NCI-H526 (cell line): ENCODE data around the gene UBL4B.
"Not testable (repeated sequence)": the region's sequence is repeated elsewhere in the genome, so short reads cannot be mapped to it uniquely, and the experiment has no call there.

Source experiments
- DNase-seq, 2 experiments: peaks; one replicate each; lab custom pipeline; 2025; lab: John Stamatoyannopoulos, UW

UBL4B gene, protein sequence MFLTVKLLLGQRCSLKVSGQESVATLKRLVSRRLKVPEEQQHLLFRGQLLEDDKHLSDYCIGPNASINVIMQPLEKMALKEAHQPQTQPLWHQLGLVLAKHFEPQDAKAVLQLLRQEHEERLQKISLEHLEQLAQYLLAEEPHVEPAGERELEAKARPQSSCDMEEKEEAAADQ

DNA sequence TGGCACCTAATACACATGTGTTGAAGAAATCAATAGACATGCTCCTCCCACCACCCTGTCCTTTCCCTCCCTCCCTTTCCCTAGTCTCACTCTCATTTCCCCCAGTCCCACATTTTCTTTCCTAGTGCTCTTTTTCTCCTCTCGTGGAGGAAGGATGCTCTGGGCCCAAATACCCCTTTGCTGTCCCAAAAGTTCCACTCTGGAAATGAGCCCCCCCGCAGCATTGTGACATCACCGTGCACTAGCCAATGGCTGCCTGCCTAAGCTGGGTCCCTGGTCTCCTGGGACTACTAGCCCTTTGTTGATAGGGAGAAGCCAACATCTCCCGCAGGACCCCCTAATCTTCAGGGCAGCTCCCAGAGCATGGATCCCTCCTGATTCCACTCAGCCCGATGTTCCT is at the start of gene UBL4B:
UBL4B (plus strand) TSS at position 301 of the 400 bp plus-strand sequence; CDS start at position 393, 92 bp downstream.
- no peak for DNase-seq

DNA sequence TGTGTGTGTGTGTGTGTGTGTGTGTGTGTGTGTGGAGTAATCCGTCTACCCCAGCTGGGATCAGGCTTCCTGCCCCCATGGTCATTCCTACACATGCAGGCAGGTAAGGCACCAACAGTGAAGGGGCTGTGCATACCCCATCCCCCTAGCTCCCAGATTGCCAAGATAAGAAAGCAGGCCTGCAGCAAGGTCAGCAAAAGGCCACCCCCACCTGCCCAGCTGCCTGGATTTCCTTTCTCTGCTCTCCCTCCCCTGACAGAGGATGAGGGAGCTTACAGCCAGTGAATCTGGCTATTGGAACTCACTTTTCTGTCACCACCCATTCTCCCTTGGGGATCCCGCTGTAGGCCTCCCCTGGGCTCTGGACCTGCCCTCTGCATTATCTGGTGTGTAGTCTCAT is 49.6 kb upstream of the UBL4B start:
- DNase-seq: no peak

DNA sequence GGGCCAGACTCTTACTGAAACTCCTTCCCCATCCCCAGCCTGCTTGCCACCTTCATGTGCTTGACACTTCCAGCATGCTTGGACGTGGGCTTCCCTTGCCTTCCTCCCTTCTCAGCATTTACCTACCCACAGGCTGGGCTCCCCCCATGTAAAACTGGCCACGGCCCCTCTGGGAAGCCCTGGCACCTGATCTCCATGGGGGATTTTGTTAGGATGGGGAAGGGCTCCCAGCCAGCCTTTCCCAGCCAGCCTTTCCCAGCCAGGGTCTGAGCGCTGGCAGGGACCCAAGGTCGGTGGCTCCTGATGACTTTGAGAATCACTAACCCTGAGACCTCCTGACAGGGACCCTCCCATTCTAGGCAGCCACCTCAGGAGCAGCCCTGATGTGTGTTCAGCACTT is 48.5 kb upstream of the UBL4B start:
- DNase-seq: no peak

DNA sequence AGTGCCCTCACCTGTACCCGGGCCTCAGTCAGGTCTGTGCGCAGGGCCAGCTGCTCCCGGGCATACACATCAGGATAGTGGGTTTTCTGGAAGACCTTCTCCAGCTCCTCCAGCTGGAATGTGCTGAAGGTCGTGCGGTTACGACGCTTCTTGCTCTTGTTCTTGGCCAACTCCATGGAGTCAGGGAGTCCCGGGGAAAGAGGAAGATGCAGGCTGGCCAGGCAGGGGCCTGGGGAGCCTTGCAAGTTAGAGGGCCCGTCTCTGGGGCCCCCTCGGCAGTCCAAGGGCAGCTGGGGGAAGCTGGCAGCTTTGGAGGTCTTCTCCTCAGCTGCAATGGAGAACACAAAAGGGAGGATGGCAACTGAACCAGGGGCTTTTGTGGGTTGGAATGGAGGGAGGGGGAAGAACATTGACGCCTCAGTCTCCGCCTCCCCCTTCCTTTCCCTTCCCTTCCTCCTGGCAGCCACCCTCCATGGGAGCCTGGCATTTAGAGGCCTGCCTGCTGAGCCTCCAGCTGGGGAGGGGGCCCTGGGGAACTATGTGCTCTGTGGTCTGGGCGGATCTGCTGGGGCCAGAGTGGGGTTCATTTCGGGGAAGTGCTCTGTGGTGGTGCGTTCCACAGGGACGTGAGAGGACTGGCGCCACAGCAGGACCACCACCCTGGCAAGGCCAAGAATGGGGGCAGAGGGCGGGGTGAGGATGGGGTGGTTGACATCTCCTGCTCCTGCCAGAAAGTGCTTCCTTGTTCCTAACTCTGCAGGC is 47.5 kb upstream of the UBL4B start:
- DNase-seq: no peak

DNA sequence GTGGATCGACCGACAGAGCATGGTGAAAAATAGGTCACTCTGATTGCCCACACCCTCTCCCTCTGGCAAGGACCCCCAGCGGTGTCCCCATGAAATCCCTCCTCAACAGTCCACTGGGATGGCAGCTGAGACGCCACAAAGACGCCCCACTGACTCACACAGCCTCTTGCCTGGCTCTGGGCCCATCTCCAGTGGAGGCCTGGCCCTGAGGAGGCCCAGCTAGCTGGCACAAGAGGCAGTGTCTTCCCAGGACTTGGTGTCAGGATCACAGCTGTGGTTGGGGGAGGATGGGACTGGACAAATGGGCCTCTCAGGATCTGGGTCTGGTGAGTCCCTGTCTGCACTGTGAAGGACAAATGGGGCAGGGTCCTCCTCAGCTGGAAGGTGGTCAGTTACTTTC is 46.4 kb upstream of the UBL4B start:
- DNase-seq: no peak

DNA sequence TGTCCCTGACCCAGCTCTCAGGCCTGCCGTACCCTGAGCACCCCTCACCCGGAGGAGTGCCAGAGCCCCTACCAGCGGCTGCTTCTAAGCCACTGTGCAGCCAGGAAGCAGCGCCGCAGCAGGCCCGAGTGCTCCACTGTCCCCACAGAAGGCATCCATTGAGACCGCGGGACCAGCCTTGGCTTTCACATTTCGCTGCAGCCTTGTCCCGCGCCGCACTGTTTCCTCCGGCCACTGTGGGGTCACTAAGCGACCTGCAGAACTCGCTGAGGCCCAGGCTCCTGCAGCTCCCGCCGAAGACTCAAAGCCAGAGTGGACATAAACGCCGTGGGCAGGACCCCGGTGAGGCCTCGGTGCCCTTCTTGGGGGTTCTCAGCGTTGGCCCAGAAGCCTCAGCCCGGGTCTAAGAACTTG is 44.8 kb upstream of the UBL4B start:
- no peak for DNase-seq

DNA sequence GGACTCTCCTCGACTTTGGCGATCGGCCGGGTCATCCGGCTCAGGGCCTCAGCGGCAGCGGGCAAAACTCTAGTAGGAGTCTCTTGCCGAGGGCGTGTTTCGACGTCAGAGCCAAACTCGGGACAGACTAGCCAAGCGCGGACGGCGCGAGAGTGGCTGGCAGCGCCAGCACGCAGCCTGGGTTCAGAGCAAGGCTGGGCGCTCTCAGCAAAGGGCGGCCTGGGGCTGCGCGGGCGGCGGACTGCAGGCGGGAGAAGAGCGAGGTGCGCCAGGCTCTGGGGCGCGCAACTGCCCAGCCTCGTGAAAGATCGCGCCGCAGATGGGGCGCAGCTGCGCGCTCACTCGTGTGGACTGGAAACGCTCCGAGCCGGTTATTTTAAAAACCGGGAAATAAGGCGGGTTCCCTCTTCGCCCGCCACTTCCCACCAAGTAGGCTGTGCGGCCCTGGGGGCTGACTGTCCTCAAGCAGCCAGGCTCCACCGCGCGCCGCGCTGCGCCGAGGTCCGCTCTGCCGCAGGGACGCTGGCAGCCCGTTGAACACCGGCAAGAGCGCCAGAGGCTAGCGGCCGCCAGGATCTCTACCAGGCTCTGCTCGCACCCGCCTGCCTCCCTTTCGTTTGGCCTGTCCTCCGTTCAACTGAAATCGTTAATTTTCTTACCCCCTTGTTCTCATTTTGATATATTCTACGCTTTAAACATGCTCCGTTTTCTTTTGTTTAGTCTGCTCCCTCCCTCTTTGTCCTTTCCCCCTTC is 44.2 kb upstream of the UBL4B start:
- no peak for DNase-seq

DNA sequence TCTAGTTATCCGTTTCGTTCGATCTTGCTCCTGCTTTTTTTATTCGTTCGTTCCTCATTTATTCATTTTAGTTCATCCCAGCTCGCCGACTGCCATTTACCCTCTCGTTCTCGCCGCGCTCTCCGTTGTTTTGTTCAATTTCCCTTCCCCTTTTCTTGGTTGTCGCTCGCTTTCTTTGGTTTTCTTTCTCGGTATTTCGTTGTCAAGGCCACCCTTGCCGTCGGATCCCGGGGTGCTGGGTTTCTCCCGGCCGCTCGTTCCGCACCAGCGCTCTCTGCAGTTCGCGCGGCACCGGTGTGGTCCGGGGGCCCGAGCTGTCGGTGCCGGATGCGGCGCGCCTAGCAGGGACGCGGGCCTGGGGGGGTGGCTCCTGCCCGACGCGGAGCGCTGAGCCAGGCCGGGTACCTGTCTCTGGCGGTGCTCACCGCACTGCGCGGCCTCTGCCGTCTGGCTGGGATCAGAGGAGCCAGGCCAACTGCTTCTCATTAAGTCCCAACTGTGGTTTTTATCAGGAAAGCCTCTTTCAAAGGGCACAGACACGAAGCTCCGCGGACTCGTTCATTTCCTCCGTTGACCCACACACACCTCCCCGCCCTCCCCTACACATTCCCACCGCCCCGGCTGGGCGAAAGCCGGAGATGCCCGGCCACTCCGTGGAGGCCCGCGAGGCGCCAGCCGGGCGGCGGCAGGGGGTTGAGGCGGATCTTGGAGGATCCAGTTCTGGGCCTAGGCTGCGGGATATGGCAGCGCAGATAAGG is 43.4 kb upstream of the UBL4B start:
- DNase-seq: no peak

DNA sequence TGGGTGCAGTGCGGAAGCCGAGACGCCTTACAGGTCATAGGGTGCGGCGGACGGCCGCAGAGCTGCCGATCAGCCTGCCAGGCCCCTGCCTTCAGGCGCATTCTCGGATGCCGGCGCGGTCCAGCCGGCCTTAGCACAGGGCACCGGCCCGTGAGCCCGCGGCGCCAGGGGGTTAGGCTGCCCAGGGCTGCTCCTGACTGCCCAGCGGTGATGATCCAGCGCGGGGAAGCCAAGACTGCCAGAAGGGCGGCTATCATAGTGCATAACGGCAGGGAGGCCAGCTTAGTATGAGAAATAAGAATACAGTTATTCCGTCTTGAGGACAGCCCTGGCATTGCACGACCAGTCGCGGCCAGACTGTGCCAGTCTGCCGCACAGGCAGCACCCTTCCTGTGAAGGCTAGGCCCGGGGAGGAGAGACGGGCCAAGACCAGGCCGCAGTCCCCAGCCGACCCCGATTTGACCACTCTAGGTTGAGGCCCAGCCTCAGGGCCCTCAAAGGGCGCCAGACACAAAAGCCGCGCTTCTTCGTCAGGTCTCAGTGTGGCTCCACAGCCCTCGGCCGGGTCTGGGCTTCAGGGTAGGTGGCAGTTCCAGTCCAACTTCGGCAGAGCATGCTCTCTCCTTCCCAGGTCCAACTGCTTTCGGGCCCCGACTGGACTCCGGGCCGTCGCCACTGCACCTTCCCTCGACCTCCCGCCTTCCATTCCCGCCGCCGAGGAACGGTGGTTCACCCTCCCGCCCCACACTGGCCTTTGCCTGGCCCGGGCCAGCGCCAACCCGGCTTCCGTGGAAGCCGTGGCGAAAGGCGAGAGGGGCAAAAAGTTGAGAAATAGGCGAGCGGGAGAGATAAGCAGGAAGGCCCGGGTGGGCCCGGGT is 42.6 kb upstream of the UBL4B start:
- DNase-seq: no peak

DNA sequence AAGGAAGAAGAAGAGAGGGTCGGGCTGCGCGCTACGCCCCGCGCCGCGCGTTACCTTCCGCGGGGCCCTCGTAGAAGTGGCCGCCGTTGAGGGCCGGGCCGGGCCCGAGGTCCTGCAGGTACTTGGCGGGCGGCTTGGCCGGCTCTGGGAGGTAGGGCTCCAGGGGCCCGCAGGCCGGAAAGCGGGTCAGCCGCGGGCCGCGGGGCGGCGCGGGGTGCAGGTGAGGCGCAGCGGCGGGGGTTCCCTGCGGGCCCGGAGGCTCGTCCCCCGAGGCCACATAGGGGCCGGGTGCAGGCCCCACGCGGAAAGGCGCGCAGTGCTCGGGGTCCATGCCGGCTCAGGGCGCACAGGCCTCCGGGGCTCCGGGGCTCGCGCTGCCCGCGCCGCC is 42.0 kb upstream of the UBL4B start:
- DNase-seq: no peak

DNA sequence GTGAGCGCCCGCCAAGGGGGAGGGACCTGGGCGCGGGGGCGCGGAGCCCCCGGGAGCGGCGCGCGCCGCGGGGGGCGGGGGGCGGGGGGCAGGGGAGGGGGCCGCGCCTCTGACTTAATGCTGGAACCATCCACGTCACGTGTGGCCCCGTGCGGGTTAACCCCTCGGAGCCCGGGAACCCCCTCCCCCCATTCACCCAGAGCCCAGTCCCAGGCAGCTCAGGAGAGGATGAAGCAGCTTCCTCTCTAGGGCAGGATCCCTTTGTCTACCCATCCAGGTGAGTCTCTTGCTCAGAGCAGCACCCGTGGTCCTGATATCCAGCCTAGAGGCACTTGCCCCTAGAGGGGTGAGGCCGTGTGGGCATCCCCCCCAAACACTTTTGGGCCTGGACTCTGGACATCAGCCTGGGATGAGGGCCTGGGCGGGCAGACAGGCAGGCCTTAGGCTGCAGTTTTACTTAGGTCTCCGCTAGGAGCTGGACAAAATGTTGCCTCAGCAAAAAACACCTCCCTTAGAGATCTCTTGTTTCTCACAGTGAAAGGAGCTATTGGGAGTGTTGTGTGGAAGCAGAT is 41.5 kb upstream of the UBL4B start, which contains the start of gene ALX3:
ALX3 (minus strand) TSS at position 2 of the 572 bp plus-strand sequence. CDS start 60 bp downstream, outside the sequence.
- DNase-seq: peak in 1 of 2 experiments; percentile 48

DNA sequence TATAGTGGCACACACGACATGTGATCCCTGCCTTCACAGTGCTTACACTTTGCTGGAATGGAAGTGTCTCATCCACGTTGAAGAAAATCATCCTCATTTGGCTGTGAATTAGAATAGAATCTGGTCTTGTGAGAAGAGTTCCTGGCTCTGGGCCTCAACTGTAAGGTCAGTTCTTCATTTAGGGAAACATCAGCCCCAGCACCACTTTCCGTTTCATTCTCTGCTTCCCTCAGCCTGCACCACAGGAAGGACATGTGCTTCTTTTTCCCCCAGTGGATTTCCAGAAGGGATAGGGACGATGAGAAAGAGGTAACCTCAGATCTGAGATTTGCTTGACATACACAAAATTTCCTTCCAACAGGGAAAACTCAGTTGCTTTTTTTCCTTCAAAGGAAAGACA is 38.1 kb upstream of the UBL4B start:
- no peak for DNase-seq

DNA sequence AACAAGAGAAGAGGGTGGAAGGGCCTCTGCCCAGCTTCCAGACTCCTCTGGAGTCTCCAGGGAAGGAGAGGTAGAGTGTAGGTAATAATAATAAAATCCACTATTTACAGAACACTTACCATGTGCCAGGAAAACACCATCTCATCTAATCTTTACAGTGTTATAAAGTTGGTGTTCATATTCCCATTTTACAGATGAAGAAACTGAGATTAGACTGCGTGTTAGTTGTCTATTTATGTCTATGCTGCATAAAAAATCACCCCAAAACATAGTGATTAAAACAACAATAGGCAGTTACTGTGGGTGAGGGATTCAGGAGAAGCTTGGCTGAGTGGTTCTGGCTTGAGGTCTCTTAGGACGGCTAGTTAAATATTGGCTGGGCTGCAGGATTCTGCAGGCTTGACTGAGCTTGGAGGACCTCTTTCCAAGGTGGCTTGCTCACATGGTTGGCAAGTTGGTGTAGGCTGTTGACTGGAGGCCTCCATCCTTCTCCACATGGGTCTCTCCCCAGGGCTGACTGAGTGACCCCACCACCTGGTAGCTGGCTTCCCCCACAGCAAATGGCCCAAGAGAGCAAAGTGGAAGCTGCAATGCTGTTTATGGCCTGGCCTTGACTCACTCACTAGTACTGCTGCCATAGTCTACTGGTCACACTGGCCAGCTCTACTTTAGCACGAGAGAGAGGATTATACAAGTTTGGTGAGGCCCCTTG is 35.3 kb upstream of the UBL4B start:
- DNase-seq: no peak

DNA sequence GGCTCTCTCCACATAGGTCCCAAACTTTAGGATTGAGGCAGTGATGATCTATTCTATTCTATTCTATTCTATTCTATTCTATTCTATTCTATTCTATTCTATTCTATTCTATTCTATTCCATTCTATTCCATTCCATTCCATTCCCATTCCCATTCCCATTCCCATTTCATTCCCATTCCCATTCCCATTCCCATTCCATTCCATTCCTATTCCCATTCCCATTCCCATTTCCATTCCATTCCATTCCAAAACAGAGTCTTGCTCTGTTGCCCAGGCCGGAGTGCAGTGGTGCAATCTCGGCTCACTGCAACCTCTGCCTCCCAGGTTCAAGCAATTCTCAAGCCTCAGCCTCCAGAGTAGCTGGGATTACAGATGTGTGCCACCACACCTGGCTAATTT is 32.2 kb upstream of the UBL4B start:
- DNase-seq: not testable (repeated sequence)

DNA sequence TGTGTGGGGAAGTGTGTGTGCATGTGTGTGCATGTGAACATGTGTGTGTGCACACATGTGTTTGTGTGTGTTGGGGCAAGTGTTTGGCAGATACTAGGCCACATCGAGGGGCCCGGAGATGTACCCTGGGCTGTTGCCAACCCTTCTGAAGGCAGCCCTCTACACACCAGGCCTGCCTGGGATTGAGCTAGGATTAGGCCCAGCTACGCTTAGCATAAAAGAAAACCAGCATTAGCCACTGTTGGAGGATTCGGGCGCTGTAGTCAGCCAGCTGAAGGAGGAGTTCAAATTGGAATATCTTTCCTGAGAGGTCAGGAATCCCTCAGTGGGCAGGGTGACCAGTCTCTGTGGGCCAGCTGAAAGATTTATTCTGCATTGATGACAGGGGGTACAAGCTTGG is 31.2 kb upstream of the UBL4B start:
- no peak for DNase-seq

DNA sequence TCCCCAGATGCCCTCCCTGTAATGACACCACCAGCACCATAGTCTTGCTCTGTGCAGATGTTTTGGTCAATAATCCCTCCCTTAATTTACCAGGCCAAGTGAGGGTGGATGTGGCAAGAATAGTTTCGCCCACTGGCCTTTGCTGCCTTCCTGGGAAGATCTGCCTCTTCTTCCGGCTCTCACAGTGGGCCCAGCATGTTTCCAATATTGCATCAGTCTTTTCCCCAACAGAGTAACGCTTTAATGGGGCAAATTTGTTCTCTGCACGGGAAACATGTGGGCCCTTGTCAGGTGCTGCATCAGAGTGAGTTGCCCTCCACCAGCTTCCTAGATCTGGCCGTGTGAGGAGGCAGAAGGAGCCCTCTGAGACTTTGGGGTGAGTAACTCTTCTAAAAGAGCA is 29.8 kb upstream of the UBL4B start:
- DNase-seq: no peak

DNA sequence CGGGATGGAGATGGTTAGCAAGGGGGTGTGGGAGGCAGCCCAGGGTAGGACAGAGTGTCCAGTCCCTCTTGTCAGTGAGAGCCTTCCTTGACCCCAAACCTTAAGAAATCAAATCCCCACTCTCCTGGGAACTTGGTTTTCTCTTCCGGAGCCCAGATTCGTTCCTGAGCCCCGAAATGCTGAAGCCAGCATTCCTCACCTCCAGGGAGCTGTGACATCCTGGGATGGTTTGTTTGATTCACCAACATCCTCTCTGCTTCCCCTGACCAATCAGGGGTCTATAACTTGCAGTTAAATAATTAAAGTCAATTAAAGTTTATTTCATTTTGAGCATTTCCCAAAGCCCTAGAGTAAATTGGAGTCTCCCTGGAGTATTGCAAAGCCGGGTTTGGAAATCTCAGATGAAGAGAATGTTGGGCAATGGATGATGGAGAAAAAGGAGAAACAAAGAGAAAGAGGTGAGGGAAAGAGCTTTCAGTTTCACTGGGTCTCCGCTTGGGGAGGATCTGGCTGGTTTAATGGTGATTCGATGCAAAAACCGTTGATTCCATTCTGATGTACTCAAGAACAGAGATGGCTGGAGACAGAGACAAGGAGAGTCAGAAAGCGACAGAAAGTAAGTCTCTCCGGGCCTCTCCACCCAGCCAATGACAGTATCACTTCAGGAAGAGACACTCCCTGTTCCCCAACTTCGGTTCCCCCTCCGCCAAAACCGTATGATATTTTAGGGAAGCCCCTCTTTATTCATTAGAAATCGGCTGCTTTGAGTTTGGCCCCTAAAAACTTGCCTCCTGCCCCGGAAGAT is 29.0 kb upstream of the UBL4B start:
- no peak for DNase-seq

DNA sequence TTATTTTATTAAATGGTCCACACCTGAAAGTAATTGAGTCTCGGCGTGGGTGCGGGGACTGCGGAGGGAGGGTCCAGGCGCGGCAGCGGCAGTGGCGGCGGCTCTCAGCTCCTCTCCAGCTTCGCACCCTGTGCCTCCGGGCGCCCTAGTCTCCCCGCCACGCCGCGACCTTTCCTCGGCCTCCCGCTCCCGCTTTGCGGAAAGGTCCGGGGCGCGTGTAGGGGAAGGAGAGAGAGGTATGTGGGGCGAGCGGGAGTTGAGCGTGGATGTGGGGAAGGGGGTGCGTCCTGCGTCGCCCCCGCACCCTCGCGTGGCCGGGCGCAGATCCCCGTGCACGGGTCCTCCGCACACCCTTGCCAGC is 28.4 kb upstream of the UBL4B start:
- DNase-seq: no peak
